ENCODE measurements around the gene HECTD3.
"Not testable (repeated sequence)": the region's sequence is repeated elsewhere in the genome, so short reads cannot be mapped to it uniquely, and the experiment has no call there.

HECTD3 gene

GRCh38 chr1:44970317-44970716 lies 40.8 kb downstream of the HECTD3 start:
- H3K9me3 ChIP-seq (ENCODE audit: control insufficient read depth, insufficient read depth, low read length): no peaks in the 10 kb centered on the region
- no peak overlapping the region for H3K4me3 ChIP-seq (ENCODE audit: low read depth, low read length)

DNA sequence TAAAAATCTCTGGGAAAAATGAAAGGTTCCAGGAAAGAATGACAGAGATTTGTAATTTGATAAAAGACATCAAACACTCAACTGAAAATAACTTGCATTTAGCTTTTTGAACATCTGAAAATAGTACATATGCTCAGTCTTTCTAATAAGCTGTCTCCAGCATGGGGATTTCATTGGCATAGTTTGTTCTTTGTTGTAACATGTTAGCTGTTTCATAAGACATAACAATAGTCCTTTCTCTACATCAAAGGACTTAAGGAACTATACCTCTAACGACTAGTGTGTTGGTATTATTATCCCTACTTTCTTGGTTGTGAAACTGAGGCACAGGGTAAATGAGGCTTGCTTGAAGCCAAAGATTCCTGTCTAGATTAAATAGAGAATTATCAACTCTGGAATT lies 46.7 kb downstream of the HECTD3 start:
- Histone ChIP-seq H3K9ac (ENCODE audit: low read depth, low read length) (no peak overlapping the region), H3K4me3 (ENCODE audit: low read depth, low read length) (no peak overlapping the region), H3K36me3 (ENCODE audit: control insufficient read depth, insufficient read depth, low read length) (no peaks in the 10 kb centered on the region), H3K4me1 (ENCODE audit: control insufficient read depth, insufficient read depth, low read length) (no peaks in the 10 kb centered on the region), H3K27me3 (ENCODE audit: control insufficient read depth, insufficient read depth, low read length) (no peaks in the 10 kb centered on the region), H3K9me3 (ENCODE audit: control insufficient read depth, insufficient read depth, low read length) (no peaks in the 10 kb centered on the region)

More at GRCh38 chr1:44970317-44970716, 40.8 kb downstream of the HECTD3 start:
- no peak overlapping the region for H3K9ac ChIP-seq (ENCODE audit: low read depth, low read length)
- H3K4me1 ChIP-seq (ENCODE audit: control insufficient read depth, insufficient read depth, low read length): no peaks in the 10 kb centered on the region
- H3K27me3 ChIP-seq (ENCODE audit: control insufficient read depth, insufficient read depth, low read length): no peaks in the 10 kb centered on the region
- no peaks in the 10 kb centered on the region for H3K36me3 ChIP-seq (ENCODE audit: control insufficient read depth, insufficient read depth, low read length)

DNA sequence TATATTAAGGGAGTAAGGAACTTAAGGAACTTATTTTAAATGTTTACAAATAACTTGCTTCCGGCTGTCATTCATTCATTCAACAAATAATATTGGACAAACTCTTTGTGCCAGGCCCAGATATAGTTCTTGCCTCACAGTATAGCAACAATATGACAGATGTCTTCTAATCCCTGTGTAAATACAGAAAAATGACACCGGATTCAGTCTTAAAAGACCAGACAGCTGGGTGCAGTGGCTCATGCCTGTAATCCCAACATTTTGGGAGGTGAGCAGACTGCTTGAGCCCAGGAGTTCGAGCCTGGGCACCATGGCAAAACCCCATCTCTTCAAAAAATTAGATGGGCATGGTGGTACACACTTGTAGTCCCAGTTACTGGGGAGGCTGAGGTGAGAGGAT lies 48.4 kb downstream of the HECTD3 start:
- Histone ChIP-seq H3K9me3 (ENCODE audit: control insufficient read depth, insufficient read depth, low read length) (no peaks in the 10 kb centered on the region), H3K4me3 (ENCODE audit: low read depth, low read length) (no peak overlapping the region), H3K4me1 (ENCODE audit: control insufficient read depth, insufficient read depth, low read length) (no peaks in the 10 kb centered on the region), H3K27me3 (ENCODE audit: control insufficient read depth, insufficient read depth, low read length) (no peaks in the 10 kb centered on the region), H3K9ac (ENCODE audit: low read depth, low read length) (no peak overlapping the region), H3K36me3 (ENCODE audit: control insufficient read depth, insufficient read depth, low read length) (no peaks in the 10 kb centered on the region)

- not testable (repeated sequence) for H3K4me3 ChIP-seq (ENCODE audit: low read depth, low read length); H3K9ac ChIP-seq (ENCODE audit: low read depth, low read length); H3K36me3 ChIP-seq (ENCODE audit: control insufficient read depth, insufficient read depth, low read length)
Observed at GRCh38 chr1:44962022-44962421, 49.1 kb downstream of the HECTD3 start.

DNA sequence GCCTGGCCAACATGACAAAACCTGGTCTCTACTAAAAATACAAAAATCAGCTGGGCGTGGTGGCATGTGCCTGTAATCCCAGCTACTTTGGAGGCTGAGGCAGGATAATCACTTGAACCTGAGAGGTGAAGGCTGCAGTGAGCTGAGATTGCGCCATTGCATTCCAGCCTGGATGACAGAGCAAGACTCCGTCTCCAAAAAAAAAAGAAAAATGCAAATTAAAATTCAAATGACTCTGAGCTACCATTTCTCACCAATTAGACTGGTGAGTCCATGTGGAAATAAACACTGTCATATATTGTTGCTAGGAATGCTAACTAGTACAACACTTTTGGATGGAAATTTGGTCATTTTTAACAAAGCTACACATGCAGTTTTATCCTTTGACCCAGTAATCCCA lies 53.6 kb downstream of the HECTD3 start:
- H3K4me3 ChIP-seq (ENCODE audit: low read depth, low read length); H3K4me1 ChIP-seq (ENCODE audit: control insufficient read depth, insufficient read depth, low read length); H3K36me3 ChIP-seq (ENCODE audit: control insufficient read depth, insufficient read depth, low read length); H3K27me3 ChIP-seq (ENCODE audit: control insufficient read depth, insufficient read depth, low read length); H3K9me3 ChIP-seq (ENCODE audit: control insufficient read depth, insufficient read depth, low read length); H3K9ac ChIP-seq (ENCODE audit: low read depth, low read length): not testable (repeated sequence)

More at GRCh38 chr1:44962022-44962421, 49.1 kb downstream of the HECTD3 start:
- H3K4me1 ChIP-seq (ENCODE audit: control insufficient read depth, insufficient read depth, low read length); H3K27me3 ChIP-seq (ENCODE audit: control insufficient read depth, insufficient read depth, low read length); H3K9me3 ChIP-seq (ENCODE audit: control insufficient read depth, insufficient read depth, low read length): not testable (repeated sequence)

- H3K27me3 ChIP-seq (ENCODE audit: control insufficient read depth, insufficient read depth, low read length); H3K4me1 ChIP-seq (ENCODE audit: control insufficient read depth, insufficient read depth, low read length); H3K36me3 ChIP-seq (ENCODE audit: control insufficient read depth, insufficient read depth, low read length); H3K9me3 ChIP-seq (ENCODE audit: control insufficient read depth, insufficient read depth, low read length); H3K4me3 ChIP-seq (ENCODE audit: low read depth, low read length); H3K9ac ChIP-seq (ENCODE audit: low read depth, low read length): not testable (repeated sequence)
Observed at GRCh38 chr1:44956077-44956476, 55.0 kb downstream of the HECTD3 start.
